ENCODE measurements around the gene MAN2B2.

DNA sequence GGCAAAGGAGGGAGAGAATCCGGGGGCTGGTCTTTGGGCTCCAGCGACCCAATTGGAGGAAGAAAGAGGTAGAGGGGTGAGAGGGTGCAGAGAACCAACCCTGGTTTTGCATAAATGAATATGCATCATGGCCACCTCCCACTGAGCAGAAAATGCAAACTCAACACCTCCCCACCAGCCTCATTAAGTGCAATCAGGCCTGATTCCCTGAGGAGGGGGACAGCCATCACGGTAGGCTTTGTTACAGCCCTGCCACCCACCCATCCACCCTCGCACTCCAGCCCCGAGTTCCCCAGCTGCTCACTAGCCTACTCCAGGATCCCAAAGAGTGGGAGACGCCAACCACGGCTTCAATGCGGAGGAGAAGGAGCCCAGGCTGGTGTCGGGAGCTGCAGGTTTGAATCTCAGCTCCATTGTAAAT lies 48.3 kb upstream of the MAN2B2 start:
- TF ChIP-seq, protein P1, sequence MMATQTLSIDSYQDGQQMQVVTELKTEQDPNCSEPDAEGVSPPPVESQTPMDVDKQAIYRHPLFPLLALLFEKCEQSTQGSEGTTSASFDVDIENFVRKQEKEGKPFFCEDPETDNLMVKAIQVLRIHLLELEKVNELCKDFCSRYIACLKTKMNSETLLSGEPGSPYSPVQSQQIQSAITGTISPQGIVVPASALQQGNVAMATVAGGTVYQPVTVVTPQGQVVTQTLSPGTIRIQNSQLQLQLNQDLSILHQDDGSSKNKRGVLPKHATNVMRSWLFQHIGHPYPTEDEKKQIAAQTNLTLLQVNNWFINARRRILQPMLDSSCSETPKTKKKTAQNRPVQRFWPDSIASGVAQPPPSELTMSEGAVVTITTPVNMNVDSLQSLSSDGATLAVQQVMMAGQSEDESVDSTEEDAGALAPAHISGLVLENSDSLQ (IDR thresholded peaks at IDR 0.05): no peak
- TF ChIP-seq HDGF (IDR thresholded peaks at IDR 0.05; ENCODE audit: borderline replicate concordance): no peak
- TF ChIP-seq FOXA1 (IDR thresholded peaks at IDR 0.05): no peak
- TF ChIP-seq ELF4 (IDR thresholded peaks at IDR 0.05): no peak
- no peak for TF ChIP-seq FOXK2 (IDR thresholded peaks at IDR 0.05)
- TF ChIP-seq FOXM1 (IDR thresholded peaks at IDR 0.05; ENCODE audit: borderline replicate concordance): no peak
- no peak for TF ChIP-seq ZNF384 (IDR thresholded peaks at IDR 0.05)
- TF ChIP-seq ARNT (IDR thresholded peaks at IDR 0.05): no peak
- TF ChIP-seq SUZ12 (IDR thresholded peaks at IDR 0.05): no peak
- TF ChIP-seq BHLHE40 (IDR thresholded peaks at IDR 0.05; ENCODE audit: borderline replicate concordance): no peak
